ENCODE data around the gene CUX1.

DNA sequence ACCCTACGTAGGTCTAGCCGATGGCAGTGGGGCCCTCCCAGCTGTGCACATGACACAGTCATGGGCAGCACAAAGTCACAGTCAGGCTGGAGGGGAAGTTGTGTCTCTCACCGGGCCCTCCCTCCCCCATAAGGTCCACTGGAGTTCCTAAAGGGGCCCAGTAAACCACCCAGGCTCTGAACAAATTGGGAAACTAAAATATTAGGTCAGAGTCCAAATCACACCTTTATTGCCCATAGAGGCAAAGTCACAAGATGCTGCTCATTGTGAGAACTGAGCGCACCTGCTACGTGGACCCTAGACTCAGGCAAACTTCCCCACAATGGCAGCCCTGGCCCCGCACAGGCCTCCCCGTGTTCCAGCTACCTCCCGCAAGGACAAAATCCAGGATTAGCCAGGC is 424.0 kb downstream of the CUX1 start:
- TF ChIP-seq, protein P1, sequence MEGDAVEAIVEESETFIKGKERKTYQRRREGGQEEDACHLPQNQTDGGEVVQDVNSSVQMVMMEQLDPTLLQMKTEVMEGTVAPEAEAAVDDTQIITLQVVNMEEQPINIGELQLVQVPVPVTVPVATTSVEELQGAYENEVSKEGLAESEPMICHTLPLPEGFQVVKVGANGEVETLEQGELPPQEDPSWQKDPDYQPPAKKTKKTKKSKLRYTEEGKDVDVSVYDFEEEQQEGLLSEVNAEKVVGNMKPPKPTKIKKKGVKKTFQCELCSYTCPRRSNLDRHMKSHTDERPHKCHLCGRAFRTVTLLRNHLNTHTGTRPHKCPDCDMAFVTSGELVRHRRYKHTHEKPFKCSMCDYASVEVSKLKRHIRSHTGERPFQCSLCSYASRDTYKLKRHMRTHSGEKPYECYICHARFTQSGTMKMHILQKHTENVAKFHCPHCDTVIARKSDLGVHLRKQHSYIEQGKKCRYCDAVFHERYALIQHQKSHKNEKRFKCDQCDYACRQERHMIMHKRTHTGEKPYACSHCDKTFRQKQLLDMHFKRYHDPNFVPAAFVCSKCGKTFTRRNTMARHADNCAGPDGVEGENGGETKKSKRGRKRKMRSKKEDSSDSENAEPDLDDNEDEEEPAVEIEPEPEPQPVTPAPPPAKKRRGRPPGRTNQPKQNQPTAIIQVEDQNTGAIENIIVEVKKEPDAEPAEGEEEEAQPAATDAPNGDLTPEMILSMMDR (IDR thresholded peaks at IDR 0.05), result no peak
- TF ChIP-seq POLR2AphosphoS5 (IDR thresholded peaks at IDR 0.05), result no peak
